H1 (cell line): ENCODE measurements around the gene CBL. TPM values are rescaled to one million over a fixed set of nuclear protein-coding genes. Genes with fewer than 3 reads are reported as not detected.

Experiments
- ATF3 ChIP-seq: IDR thresholded peaks from 2 replicates; pipeline ENCODE4 v1.6.1; 2011; ENCODE audit warnings: low read depth, mild to moderate bottlenecking, low read length; ENCODE audit not compliant: insufficient read depth
- CBX8 ChIP-seq: fragments of 300-800, 300-1000 bp; sonication (generic); IDR thresholded peaks from 2 replicates; pipeline ENCODE4 v1.7.1; 2016; ENCODE audit warnings: low read depth, low read length, borderline replicate concordance
- EP300 ChIP-seq, 2 experiments: IDR thresholded peaks; 1 replicate in 1 of 2; 2 replicates in 1 of 2; pipeline ENCODE4 v1.6.1; 2011 to 2012; ENCODE audit warnings: low read depth in 2 of 2, low read length in 2 of 2, mild to moderate bottlenecking in 2 of 2, borderline replicate concordance in 1 of 2, inconsistent platforms in 1 of 2, moderate library complexity in 1 of 2
- HDAC6 ChIP-seq: IDR thresholded peaks from one replicate; pipeline ENCODE4 v1.7.1; 2012; ENCODE audit warnings: low read depth, mild to moderate bottlenecking, inconsistent platforms, low read length, moderate library complexity
- JUN ChIP-seq: IDR thresholded peaks from 2 replicates; pipeline ENCODE4 v1.6.1; 2011; ENCODE audit warnings: low read depth, mild to moderate bottlenecking, improper control_type of control experiment, low read length
- JUND ChIP-seq: IDR thresholded peaks from 2 replicates; pipeline ENCODE4 v1.6.1; 2011; ENCODE audit warnings: mild to moderate bottlenecking, improper control_type of control experiment, low read length
- KDM5A ChIP-seq: fragments of 200-600 bp; IDR thresholded peaks from 2 replicates; pipeline ENCODE4 v1.7.1; 2012; ENCODE audit warnings: mild to moderate bottlenecking, low read length, inconsistent platforms, mixed read lengths
- NANOG ChIP-seq: IDR thresholded peaks from 2 replicates; pipeline ENCODE4 v1.6.1; 2011; ENCODE audit warnings: low read length, low read depth, mild to moderate bottlenecking, inconsistent platforms; ENCODE audit not compliant: insufficient read depth, poor library complexity, severe bottlenecking
- NRF1 ChIP-seq: IDR thresholded peaks from 2 replicates; pipeline ENCODE4 v1.6.1; 2011; ENCODE audit warnings: mild to moderate bottlenecking, low read depth, low read length, improper control_type of control experiment
- POLR2AphosphoS5 ChIP-seq: IDR thresholded peaks from 2 replicates; pipeline ENCODE4 v1.6.1; 2011; ENCODE audit warnings: low read depth, low read length
- RNF2 ChIP-seq: fragments of 200-900, 300-1000 bp; sonication (generic); IDR thresholded peaks from 2 replicates; pipeline ENCODE4 v1.7.1; 2016; ENCODE audit warnings: borderline replicate concordance, low read depth, mild to moderate bottlenecking, antibody characterized with exemption, low read length; ENCODE audit not compliant: poor library complexity, severe bottlenecking; ENCODE audit errors: missing control alignments
- SAP30 ChIP-seq: fragments of 300-600 bp; sonication (generic); IDR thresholded peaks from 2 replicates; pipeline ENCODE4 v1.7.1; 2012; ENCODE audit warnings: low read length, moderate library complexity, mild to moderate bottlenecking, inconsistent platforms; ENCODE audit not compliant: insufficient read depth, insufficient replicate concordance
- SIRT6 ChIP-seq: IDR thresholded peaks from one replicate; pipeline ENCODE4 v1.7.1; 2012; ENCODE audit warnings: low read length, inconsistent platforms
- SUZ12 ChIP-seq: fragments of 200-600 bp; sonication (generic); IDR thresholded peaks from 2 replicates; pipeline ENCODE4 v1.6.1; 2012; ENCODE audit warnings: mild to moderate bottlenecking, inconsistent platforms, low read length, moderate library complexity, mixed read lengths
- TBP ChIP-seq: IDR thresholded peaks from 2 replicates; pipeline ENCODE4 v1.6.1; 2011; ENCODE audit warnings: low read depth, low read length, improper control_type of control experiment
- TCF12 ChIP-seq: IDR thresholded peaks from 2 replicates; pipeline ENCODE4 v1.6.1; 2011; ENCODE audit warnings: low read depth, mild to moderate bottlenecking, low read length
- USF2 ChIP-seq: IDR thresholded peaks from 2 replicates; pipeline ENCODE4 v1.6.1; 2011; ENCODE audit warnings: low read length, improper control_type of control experiment
- YY1 ChIP-seq: IDR thresholded peaks from 2 replicates; pipeline ENCODE4 v1.6.1; 2011; ENCODE audit warnings: low read depth, mild to moderate bottlenecking, low read length
- polyA plus RNA-seq, 7 experiments: library from polyadenylated mRNA; depleted of rRNA in 3 of 7; stranded (reverse) in 5 of 7; unstranded in 2 of 7; fragments of >200 nt in 5 of 7; fragments of 200-250 nt in 2 of 7; gene quantifications; 1 replicate in 5 of 7; 2 replicates in 1 of 7; 4 replicates in 1 of 7; pipeline versions ENCODE4 v1.2.1 to v1.2.3, GENCODE V29; 2011 to 2013; ENCODE audit warnings: missing spikeins in 2 of 7, mixed read lengths in 2 of 7
- total RNA-seq: library from RNA; stranded (reverse); fragmentation: NEBNext Ultra II Directional; extraction: Animal tissue kit (Norgen Biotek cat#: 25700); gene quantifications from 2 replicates; pipeline ENCODE4 v1.2.1, GENCODE V29; 2021
- TF ChIP-seq, protein P1 (sequence below), 3 experiments: IDR thresholded peaks; 1 replicate in 2 of 3; 2 replicates in 1 of 3; pipeline versions ENCODE4 v1.5.1 to v1.6.1; 2011; ENCODE audit warnings: low read length in 3 of 3, mild to moderate bottlenecking in 3 of 3, inconsistent platforms in 2 of 3, low read depth in 1 of 3, moderate library complexity in 1 of 3; ENCODE audit not compliant: insufficient read depth in 1 of 3; ENCODE audit errors: control extremely low read depth in 1 of 3

CBL gene
- total and polyA plus RNA-seq, 2 of the 8 experiments (the other 6 are each of a cell fraction or from before 2014, with no cell fraction given): 23.1 to 57.8 TPM

DNA sequence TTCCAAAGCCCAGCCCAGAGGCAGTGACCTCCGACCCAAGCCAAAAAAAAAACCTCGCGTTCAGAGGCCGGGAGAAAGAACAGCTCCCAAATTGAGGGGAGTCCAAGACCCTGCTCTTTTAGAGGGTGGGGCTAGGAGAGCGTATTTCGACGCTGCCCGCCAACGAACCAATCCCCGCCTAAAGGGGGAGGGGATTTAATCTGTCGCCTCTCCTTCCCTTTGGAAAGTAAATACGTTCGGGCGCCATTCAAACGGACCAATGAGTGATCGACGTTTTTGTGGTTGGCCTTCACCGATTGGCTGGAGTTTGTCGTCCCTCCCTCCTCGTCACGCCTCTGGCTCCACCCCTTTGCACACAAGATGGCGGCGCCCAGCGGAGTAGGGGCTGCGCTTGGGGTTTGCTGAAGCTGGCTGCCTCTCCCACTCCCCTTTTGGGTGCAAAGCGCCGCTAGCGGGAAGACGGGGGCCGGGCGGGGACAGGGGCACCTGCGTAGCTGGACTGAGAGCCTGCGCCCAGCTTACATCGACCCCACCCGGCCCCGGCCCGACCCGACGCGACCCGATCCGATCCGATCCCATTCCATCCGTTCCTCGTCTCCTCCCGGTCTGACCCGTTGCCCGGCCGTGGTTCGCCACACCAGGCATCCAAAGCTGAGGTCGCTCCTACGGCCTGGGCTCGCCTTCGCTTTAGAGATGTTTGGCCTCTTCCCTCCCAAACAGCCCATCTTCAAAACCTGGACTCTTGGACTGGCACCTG lies 128.2 kb downstream of the CBL start, which contains the start of gene RNF26 (continued):
- TF ChIP-seq ATF3 (no peak), TCF12 (no peak), POLR2AphosphoS5 (peak; percentile 76), JUND (0 out of 2 replicates have a peak, but pooled peaks have one; percentile 48), KDM5A (peak; percentile 99), EP300 (IDR thresholded peaks at IDR 0.05; ENCODE audit: borderline replicate concordance in 1 of 2, low read depth in 2 of 2, low read length in 2 of 2) (no peak), JUN (no peak), CBX8 (no peak), YY1 (peak; percentile 98), RNF2 (no peak), SUZ12 (no peak), NANOG (no peak), TBP (peak; percentile 67), SIRT6 (no peak), HDAC6 (no peak), SAP30 (no peak), NRF1 (no peak), USF2 (no peak)
- TF ChIP-seq, protein P1, sequence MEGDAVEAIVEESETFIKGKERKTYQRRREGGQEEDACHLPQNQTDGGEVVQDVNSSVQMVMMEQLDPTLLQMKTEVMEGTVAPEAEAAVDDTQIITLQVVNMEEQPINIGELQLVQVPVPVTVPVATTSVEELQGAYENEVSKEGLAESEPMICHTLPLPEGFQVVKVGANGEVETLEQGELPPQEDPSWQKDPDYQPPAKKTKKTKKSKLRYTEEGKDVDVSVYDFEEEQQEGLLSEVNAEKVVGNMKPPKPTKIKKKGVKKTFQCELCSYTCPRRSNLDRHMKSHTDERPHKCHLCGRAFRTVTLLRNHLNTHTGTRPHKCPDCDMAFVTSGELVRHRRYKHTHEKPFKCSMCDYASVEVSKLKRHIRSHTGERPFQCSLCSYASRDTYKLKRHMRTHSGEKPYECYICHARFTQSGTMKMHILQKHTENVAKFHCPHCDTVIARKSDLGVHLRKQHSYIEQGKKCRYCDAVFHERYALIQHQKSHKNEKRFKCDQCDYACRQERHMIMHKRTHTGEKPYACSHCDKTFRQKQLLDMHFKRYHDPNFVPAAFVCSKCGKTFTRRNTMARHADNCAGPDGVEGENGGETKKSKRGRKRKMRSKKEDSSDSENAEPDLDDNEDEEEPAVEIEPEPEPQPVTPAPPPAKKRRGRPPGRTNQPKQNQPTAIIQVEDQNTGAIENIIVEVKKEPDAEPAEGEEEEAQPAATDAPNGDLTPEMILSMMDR (IDR thresholded peaks at IDR 0.05; ENCODE audit: control extremely low read depth in 1 of 3, insufficient read depth in 1 of 3, low read depth in 1 of 3, low read length in 3 of 3): no peak
